ENCODE results near the gene NKIRAS2.
A peak's percentile ranks its signal among the peaks of the same experiment; 100 is the strongest.

The NKIRAS2 gene

DNA sequence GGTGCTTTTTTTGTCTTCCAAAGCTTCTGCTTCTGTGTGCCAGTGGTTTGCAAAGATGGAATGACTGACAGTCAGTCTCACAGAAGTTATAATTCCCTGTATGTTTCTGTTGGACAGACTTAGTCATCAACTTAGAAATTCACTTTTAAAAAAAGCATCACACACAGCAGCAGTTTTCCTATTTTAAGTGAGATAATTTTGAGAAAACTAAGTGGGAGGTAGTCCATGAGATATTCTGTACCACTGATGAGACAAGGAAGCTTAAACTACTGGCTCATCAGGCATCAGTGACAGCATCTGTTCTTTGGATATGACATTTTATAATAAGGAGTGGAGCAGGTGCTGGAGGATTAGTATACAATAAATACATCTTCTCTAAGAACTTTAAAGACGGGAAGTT, 33.3 kb upstream of the NKIRAS2 start:
- TF ChIP-seq ZBTB8A (tag by site-specific recombination; IDR thresholded peaks at IDR 0.05), result no peak
- TF ChIP-seq ZBTB21 (tag by site-specific recombination; IDR thresholded peaks at IDR 0.05), result no peak
- TF ChIP-seq ZNF596 (tag by site-specific recombination; IDR thresholded peaks at IDR 0.05), result no peak
- TF ChIP-seq ZNF544 (tag by site-specific recombination; IDR thresholded peaks at IDR 0.05), result no peak
- TF ChIP-seq ZNF221 (tag by site-specific recombination; IDR thresholded peaks at IDR 0.05; ENCODE audit: borderline replicate concordance), result no peak
- no peak for TF ChIP-seq AEBP2 (tag by site-specific recombination; IDR thresholded peaks at IDR 0.05; ENCODE audit: borderline replicate concordance)
- no peak for TF ChIP-seq ZNF768 (tag by site-specific recombination; IDR thresholded peaks at IDR 0.05)
- TF ChIP-seq ZNF174 (tag by site-specific recombination; IDR thresholded peaks at IDR 0.05), result no peak
- no peak for TF ChIP-seq KLF8 (tag by site-specific recombination; IDR thresholded peaks at IDR 0.05)
- no peak for TF ChIP-seq ZFP3 (tag by site-specific recombination; IDR thresholded peaks at IDR 0.05; ENCODE audit: low read depth)
- TF ChIP-seq ZNF404 (tag by site-specific recombination; IDR thresholded peaks at IDR 0.05), result no peak
- TF ChIP-seq, protein P1, sequence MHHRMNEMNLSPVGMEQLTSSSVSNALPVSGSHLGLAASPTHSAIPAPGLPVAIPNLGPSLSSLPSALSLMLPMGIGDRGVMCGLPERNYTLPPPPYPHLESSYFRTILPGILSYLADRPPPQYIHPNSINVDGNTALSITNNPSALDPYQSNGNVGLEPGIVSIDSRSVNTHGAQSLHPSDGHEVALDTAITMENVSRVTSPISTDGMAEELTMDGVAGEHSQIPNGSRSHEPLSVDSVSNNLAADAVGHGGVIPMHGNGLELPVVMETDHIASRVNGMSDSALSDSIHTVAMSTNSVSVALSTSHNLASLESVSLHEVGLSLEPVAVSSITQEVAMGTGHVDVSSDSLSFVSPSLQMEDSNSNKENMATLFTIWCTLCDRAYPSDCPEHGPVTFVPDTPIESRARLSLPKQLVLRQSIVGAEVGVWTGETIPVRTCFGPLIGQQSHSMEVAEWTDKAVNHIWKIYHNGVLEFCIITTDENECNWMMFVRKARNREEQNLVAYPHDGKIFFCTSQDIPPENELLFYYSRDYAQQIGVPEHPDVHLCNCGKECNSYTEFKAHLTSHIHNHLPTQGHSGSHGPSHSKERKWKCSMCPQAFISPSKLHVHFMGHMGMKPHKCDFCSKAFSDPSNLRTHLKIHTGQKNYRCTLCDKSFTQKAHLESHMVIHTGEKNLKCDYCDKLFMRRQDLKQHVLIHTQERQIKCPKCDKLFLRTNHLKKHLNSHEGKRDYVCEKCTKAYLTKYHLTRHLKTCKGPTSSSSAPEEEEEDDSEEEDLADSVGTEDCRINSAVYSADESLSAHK (tag by site-specific recombination; IDR thresholded peaks at IDR 0.05), result no peak
- no peak for TF ChIP-seq ZNF140 (tag by site-specific recombination; IDR thresholded peaks at IDR 0.05)
- no peak for TF ChIP-seq ZNF473 (tag by site-specific recombination; IDR thresholded peaks at IDR 0.05)
- no peak for TF ChIP-seq ZNF555 (tag by site-specific recombination; conservative IDR thresholded peaks at IDR 0.05)
- TF ChIP-seq KLF7 (tag by site-specific recombination; IDR thresholded peaks at IDR 0.05; ENCODE audit: borderline replicate concordance), result no peak
- TF ChIP-seq ZNF518A (tag by site-specific recombination; conservative IDR thresholded peaks at IDR 0.05; ENCODE audit: low read depth), result no peak
- ChIA-PET CTCF (interaction anchor here (0.5 to 1.2 kb wide), 3 partner anchors 12 to 1510 kb away, joined by 3 to 4 read pairs (median 3); no protein-coding TSS in a partner anchor), POLR2A (interaction anchor here (0.8 kb wide), 1 partner anchor 30 kb away, joined by 3 read pairs; the partner anchor contains the start of gene DNAJC7)
- Histone ChIP-seq H3K27ac (ENCODE audit: extremely low read depth, low read depth, low read length) (no peak overlapping the region), H3K4me3 (ENCODE audit: low read depth, low read length) (no peak overlapping the region), H3K36me3 (ENCODE audit: control insufficient read depth in 2 of 2, insufficient read depth in 1 of 2, low read length in 2 of 2) (peaks cover 90 to 98% of the 10 kb centered on the region in 2 experiments), H3K9me3 (ENCODE audit: control insufficient read depth, insufficient read depth, low read depth, low read length) (no peaks in the 10 kb centered on the region), H3K4me1 (ENCODE audit: control insufficient read depth, insufficient read depth, low read length) (no peaks in the 10 kb centered on the region)

DNA sequence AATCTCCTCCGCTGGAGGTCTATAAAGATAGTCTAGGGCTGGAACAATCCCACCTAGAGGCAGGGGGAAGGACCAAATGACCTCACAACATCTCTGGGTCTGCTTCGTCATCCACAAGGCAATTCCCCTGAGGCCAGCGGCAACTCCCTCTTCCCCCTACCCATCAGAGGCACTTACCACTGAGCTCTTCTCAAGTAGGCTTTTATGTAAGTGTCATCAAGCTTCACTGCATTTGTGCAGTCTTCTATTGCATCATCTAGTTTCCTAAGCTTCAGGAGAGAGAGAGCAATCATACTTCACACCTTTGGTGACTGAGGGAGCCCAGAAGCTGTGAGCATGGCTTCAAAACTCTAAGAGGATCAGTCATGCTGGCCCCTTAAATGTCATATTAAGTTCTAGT, 32.2 kb upstream of the NKIRAS2 start:
- Histone ChIP-seq H3K4me1 (ENCODE audit: control insufficient read depth, insufficient read depth, low read length) (no peaks in the 10 kb centered on the region), H3K27ac (ENCODE audit: extremely low read depth, low read depth, low read length) (no peak overlapping the region), H3K4me3 (ENCODE audit: low read depth, low read length) (no peak overlapping the region), H3K9me3 (ENCODE audit: control insufficient read depth, insufficient read depth, low read depth, low read length) (no peaks in the 10 kb centered on the region), H3K36me3 (ENCODE audit: control insufficient read depth in 2 of 2, insufficient read depth in 1 of 2, low read length in 2 of 2) (peaks cover 90 to 98% of the 10 kb centered on the region in 2 experiments)
- ChIA-PET CTCF (no interaction called here), POLR2A (no interaction called here)
- TF ChIP-seq ZNF629 (tag by site-specific recombination; IDR thresholded peaks at IDR 0.05), result peak; percentile 47
- TF ChIP-seq, protein P2, sequence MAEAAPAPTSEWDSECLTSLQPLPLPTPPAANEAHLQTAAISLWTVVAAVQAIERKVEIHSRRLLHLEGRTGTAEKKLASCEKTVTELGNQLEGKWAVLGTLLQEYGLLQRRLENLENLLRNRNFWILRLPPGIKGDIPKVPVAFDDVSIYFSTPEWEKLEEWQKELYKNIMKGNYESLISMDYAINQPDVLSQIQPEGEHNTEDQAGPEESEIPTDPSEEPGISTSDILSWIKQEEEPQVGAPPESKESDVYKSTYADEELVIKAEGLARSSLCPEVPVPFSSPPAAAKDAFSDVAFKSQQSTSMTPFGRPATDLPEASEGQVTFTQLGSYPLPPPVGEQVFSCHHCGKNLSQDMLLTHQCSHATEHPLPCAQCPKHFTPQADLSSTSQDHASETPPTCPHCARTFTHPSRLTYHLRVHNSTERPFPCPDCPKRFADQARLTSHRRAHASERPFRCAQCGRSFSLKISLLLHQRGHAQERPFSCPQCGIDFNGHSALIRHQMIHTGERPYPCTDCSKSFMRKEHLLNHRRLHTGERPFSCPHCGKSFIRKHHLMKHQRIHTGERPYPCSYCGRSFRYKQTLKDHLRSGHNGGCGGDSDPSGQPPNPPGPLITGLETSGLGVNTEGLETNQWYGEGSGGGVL (tag by site-specific recombination; IDR thresholded peaks at IDR 0.05), result peak; percentile 59
- no peak for TF ChIP-seq RBAK (tag by site-specific recombination; IDR thresholded peaks at IDR 0.05)
- TF ChIP-seq ZSCAN16 (tag by site-specific recombination; IDR thresholded peaks at IDR 0.05), result no peak
- no peak for TF ChIP-seq ZXDB (tag by site-specific recombination; IDR thresholded peaks at IDR 0.05)
- TF ChIP-seq ZNF510 (tag by site-specific recombination; IDR thresholded peaks at IDR 0.05; ENCODE audit: insufficient replicate concordance), result no peak
- 0 out of 2 replicates have a peak, but pooled peaks have one; percentile 22 for TF ChIP-seq ZNF184 (tag by site-specific recombination; IDR thresholded peaks at IDR 0.05)
- TF ChIP-seq ZNF19 (tag by site-specific recombination; IDR thresholded peaks at IDR 0.05; ENCODE audit: low read depth), result no peak

All from HEK293 (cell line).